BE2C (cell line): ENCODE measurements around the gene HIVEP2.

Experiments
- DNase-seq: peaks from one replicate; pipeline ENCODE4 v3.0.0-alpha.2; 2020
- H3K27me3 ChIP-seq: fragments of 250-450 bp; sonication (Bioruptor Pico); 2 replicates; pipeline ENCODE4 v1.5.1; 2020; ENCODE audit warnings: mild to moderate bottlenecking
- H3K36me3 ChIP-seq: fragments of 250-450 bp; sonication (Bioruptor Pico); 2 replicates; pipeline ENCODE4 v1.5.1; 2020; ENCODE audit warnings: mild to moderate bottlenecking
- H3K4me1 ChIP-seq: fragments of 250-450 bp; sonication (Bioruptor Pico); 2 replicates; pipeline ENCODE4 v1.5.1; 2020
- H3K4me3 ChIP-seq: 2 replicates; pipeline ENCODE4 v1.5.1; 2011; ENCODE audit warnings: low read depth, low read length
- H3K9me3 ChIP-seq: fragments of 250-450 bp; sonication (Bioruptor Pico); 2 replicates; pipeline ENCODE4 v1.5.1; 2020
- CTCF ChIP-seq: IDR thresholded peaks from 2 replicates; pipeline ENCODE4 v1.5.1; 2012; ENCODE audit warnings: mild to moderate bottlenecking, low read depth, low read length

HIVEP2 gene

GRCh38 chr6:142943711-142944123, 1.3 kb downstream of the HIVEP2 start:
- no peak for TF ChIP-seq CTCF
- peaks cover 51% of the 10 kb centered on the region for H3K27me3 ChIP-seq
- no peak overlapping the region for H3K4me3 ChIP-seq
- no peak for DNase-seq
- no peaks in the 10 kb centered on the region; the same call in 1 of the 2 replicates for H3K4me1 ChIP-seq
- H3K9me3 ChIP-seq: no peaks in the 10 kb centered on the region
- H3K36me3 ChIP-seq: no peaks in the 10 kb centered on the region

- peak; percentile 28; the same call in 1 of the 2 replicates for TF ChIP-seq CTCF
- H3K36me3 ChIP-seq: no peaks in the 10 kb centered on the region
- H3K4me3 ChIP-seq: no peak overlapping the region
- no peaks in the 10 kb centered on the region for H3K9me3 ChIP-seq
- H3K4me1 ChIP-seq: no peaks in the 10 kb centered on the region; the same call in 1 of the 2 replicates
- DNase-seq: no peak
- peaks cover 44% of the 10 kb centered on the region for H3K27me3 ChIP-seq
These were observed 2.2 kb downstream of the HIVEP2 start for GRCh38 chr6:142942805-142943227.

- Histone ChIP-seq H3K4me1 (no peaks in the 10 kb centered on the region; the same call in 1 of the 2 replicates), H3K4me3 (no peak overlapping the region)
- DNase-seq: no peak
These were observed 2.7 kb downstream of the HIVEP2 start for GRCh38 chr6:142942238-142942637.

GRCh38 chr6:142941018-142941417, 4.0 kb downstream of the HIVEP2 start:
- Histone ChIP-seq H3K4me3 (no peak overlapping the region), H3K4me1 (no peaks in the 10 kb centered on the region; the same call in 1 of the 2 replicates), H3K9me3 (no peaks in the 10 kb centered on the region), H3K27me3 (peaks cover 26% of the 10 kb centered on the region), H3K36me3 (no peaks in the 10 kb centered on the region)
- no peak for DNase-seq
- no peak for TF ChIP-seq CTCF

More at GRCh38 chr6:142942238-142942637, 2.7 kb downstream of the HIVEP2 start:
- no peaks in the 10 kb centered on the region for H3K36me3 ChIP-seq
- TF ChIP-seq CTCF: no peak
- H3K9me3 ChIP-seq: no peaks in the 10 kb centered on the region
- H3K27me3 ChIP-seq: peaks cover 38% of the 10 kb centered on the region

- H3K4me3 ChIP-seq: no peak overlapping the region
- H3K27me3 ChIP-seq: peaks cover 20% of the 10 kb centered on the region
- TF ChIP-seq CTCF: no peak
- no peaks in the 10 kb centered on the region for H3K9me3 ChIP-seq
- no peaks in the 10 kb centered on the region for H3K36me3 ChIP-seq
- DNase-seq: no peak
- H3K4me1 ChIP-seq: no peaks in the 10 kb centered on the region; the same call in 1 of the 2 replicates
These were observed 4.5 kb downstream of the HIVEP2 start for GRCh38 chr6:142940487-142940886.

GRCh38 chr6:142938510-142938909, 6.5 kb downstream of the HIVEP2 start:
- Histone ChIP-seq H3K27me3 (peaks cover 9% of the 10 kb centered on the region), H3K9me3 (no peaks in the 10 kb centered on the region), H3K4me3 (no peak overlapping the region), H3K36me3 (no peaks in the 10 kb centered on the region), H3K4me1 (no peaks in the 10 kb centered on the region; the same call in 1 of the 2 replicates)
- DNase-seq: no peak
- TF ChIP-seq CTCF: no peak
